BLaER1 treated with 17β-estradiol and CSF1 and Interleukin-3, amounts not matched to agents 10 nM and 100 nM (cell line): ENCODE measurements around the gene POLD2.

Experiments used
- H3K27ac ChIP-seq, 11 experiments: shearing (Covaris generic); formaldehyde crosslinking; 2 replicates each; pipeline ENCODE4 v1.8.1; 2022
- H3K27me3 ChIP-seq, 11 experiments: shearing (Covaris generic); formaldehyde crosslinking; 2 replicates each; pipeline ENCODE4 v1.8.1; 2022
- H3K36me3 ChIP-seq, 11 experiments: shearing (Covaris generic); formaldehyde crosslinking; 2 replicates each; pipeline ENCODE4 v1.8.1; 2022
- H3K4me1 ChIP-seq, 10 experiments: shearing (Covaris generic); formaldehyde crosslinking; 2 replicates each; pipeline ENCODE4 v1.8.1; 2022
- H3K4me2 ChIP-seq, 11 experiments: shearing (Covaris generic); formaldehyde crosslinking; 2 replicates each; pipeline ENCODE4 v1.8.1; 2022
- H3K4me3 ChIP-seq, 10 experiments: shearing (Covaris generic); formaldehyde crosslinking; 2 replicates each; pipeline ENCODE4 v1.8.1; 2022
- H3K9ac ChIP-seq, 11 experiments: shearing (Covaris generic); formaldehyde crosslinking; 2 replicates each; pipeline ENCODE4 v1.8.1; 2022
- H3K9me3 ChIP-seq, 11 experiments: shearing (Covaris generic); formaldehyde crosslinking; replicated peaks in 1 of 11; 2 replicates each; pipeline ENCODE4 v1.8.1; 2022
- H4K20me1 ChIP-seq, 11 experiments: shearing (Covaris generic); formaldehyde crosslinking; 2 replicates each; pipeline ENCODE4 v1.8.1; 2022
- Cebpa-rat ChIP-seq, 11 experiments: shearing (Covaris generic); IDR thresholded peaks; 2 replicates each; pipeline ENCODE4 v1.8.1; 2022

POLD2 gene

DNA sequence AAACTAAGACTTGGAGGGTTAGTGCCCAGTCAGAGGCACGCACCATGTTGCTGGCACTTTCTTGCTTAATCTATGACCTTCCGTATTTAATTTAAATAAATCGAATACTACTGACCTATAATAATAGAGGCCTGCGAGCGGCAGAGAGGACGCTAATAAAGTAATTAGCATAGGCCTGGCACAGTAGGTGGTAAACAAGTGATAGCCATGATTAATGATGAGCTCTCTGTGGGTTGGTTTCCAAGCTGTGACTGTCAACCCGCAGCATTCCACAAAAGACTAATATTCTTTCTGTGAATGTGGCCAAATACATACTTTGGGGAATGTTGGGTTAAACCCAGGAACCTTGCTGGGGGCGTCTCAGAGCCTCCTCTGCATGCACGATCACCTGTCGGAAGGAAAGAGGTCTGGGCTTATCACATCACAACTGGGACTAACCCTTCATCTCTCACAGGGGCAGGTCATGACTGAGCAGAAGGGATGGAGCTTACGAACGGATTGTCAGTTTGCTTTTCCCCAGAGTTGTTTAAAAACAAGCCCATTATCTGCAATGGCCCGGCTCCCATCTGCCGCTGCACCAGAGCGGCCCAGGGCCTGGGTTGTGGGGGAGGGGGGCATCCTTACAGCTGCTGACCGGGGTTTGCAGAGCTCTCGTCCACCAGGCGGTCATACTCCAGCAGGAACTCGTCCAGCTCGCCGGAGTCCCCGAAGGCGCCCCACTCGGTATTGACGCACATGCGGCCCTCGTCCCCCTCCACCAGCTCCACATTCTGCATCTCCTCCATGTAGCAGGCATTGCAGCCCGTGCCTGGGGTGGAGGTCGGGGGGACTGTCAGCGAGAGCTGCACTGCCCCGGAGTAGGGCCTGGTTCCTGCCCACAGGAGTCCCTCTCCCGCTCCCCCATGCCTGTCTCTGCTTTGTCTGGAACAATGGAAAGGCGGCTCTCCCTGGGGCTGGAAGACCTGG, 24.0 kb upstream of the POLD2 start:
- Histone ChIP-seq H3K36me3 (no peaks in the 10 kb centered on the region), H3K9ac (no peak overlapping the region)
- TF ChIP-seq Cebpa-rat (IDR thresholded peaks at IDR 0.05), result no peak

DNA sequence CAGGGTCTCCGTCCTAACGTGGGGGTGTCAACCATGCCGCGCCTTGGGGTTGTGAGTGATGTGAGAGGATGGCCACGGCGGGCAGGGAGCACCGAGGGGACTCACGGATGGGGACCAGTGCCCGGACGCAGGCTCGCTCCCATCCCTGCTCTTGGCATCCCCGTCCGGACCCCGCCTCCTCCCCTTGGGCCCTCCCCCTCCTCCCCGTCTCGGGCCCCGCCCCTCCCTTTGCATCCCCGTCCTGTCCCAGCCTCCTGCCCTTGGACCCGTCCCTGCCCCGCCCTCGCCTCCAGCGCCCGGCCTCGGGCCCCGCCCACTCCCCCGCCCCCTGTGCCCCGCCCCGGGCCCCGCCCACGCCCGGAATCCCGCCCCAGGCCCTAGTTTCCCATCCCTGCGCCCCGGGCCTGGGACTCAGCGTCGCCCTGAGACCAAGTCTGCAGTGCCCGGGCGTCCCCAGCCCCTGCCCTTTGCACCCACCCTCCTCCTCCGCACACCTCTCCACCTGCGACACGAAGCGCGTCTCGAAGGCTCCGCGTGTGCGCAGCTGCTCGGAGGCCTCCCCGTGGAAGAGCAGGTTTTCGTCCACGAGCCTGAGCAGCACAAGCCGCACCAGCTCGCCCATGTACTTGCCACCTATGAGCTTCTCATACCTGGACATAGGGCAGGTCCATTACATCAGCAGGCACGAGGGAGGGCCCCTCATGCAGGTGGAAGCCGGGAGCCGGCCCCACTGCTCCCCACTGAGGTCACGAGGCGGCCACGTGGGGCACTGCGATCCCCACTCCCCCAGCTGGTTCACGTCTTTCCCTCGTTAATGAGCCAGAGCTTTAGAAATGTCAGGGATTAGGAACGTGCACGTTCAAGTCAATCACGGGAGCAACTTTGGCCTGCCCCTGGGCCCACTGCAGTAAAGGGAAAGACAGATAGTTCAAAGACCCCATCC, 22.9 kb upstream of the POLD2 start:
- Histone ChIP-seq H3K27me3 (peaks cover 0 to 8% (median 0%) of the 10 kb centered on the region in 11 experiments; a peak in 4 of 22 replicates), H3K9me3 (no peaks in the 10 kb centered on the region), H3K36me3 (no peaks in the 10 kb centered on the region), H3K27ac (no peak overlapping the region), H3K9ac (peak overlapping the region in 9 of 11 experiments; percentile 14 to 61 (median 48); a peak in 11 of 22 replicates), H3K4me1 (peaks cover 6 to 32% (median 16%) of the 10 kb centered on the region in 10 experiments; a peak in 19 of 20 replicates), H4K20me1 (no peaks in the 10 kb centered on the region; a peak in 1 of 22 replicates), H3K4me3 (peak overlapping the region; percentile 35 to 68 (median 54); a peak in 19 of 20 replicates), H3K4me2 (peak overlapping the region; percentile 83 to 97 (median 89))
- no peak for TF ChIP-seq Cebpa-rat (IDR thresholded peaks at IDR 0.05)

More for the DNA sequence above, 24.0 kb upstream of the POLD2 start:
- H4K20me1 ChIP-seq, result no peaks in the 10 kb centered on the region; a peak in 1 of 22 replicates
- peaks cover 6 to 23% (median 11%) of the 10 kb centered on the region in 10 experiments; a peak in 19 of 20 replicates for H3K4me1 ChIP-seq
- H3K4me3 ChIP-seq, result no peak overlapping the region
- no peak overlapping the region for H3K27ac ChIP-seq
- H3K27me3 ChIP-seq, result peaks cover 0 to 8% (median 0%) of the 10 kb centered on the region in 11 experiments; a peak in 4 of 22 replicates
- H3K4me2 ChIP-seq, result no peak overlapping the region
- H3K9me3 ChIP-seq, result no peaks in the 10 kb centered on the region

DNA sequence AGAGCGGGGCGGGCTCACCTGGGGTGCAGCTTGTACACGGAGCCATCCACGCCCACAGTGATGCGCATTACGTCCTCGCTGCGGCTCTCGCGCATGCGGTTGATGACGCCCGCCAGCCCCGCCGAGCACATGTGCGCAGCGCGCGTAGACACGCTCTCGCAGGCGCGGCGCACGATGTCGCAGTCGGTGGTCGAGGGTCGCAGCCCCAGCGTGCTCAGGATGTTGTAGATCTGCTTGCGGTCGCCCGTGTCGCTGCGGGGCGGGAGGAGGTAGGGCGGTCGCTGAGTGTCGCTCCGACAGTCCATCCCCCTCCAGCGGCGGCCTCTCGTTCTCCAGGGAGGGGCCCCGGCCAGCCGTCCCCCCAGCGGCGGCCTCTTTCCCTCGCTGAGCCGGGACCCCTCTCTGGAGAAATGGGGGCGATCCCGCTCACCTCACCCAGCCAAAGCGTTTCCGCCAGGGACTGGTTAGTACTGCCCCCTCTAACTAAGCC, 22.2 kb upstream of the POLD2 start:
- H3K36me3 ChIP-seq, result no peaks in the 10 kb centered on the region
- H4K20me1 ChIP-seq, result no peaks in the 10 kb centered on the region; a peak in 1 of 22 replicates
- peak overlapping the region; percentile 35 to 68 (median 54); a peak in 19 of 20 replicates for H3K4me3 ChIP-seq
- peak overlapping the region; percentile 83 to 97 (median 89) for H3K4me2 ChIP-seq
- no peak overlapping the region for H3K27ac ChIP-seq
- peaks cover 6 to 32% (median 20%) of the 10 kb centered on the region in 10 experiments; a peak in 19 of 20 replicates for H3K4me1 ChIP-seq
- H3K27me3 ChIP-seq, result peaks cover 0 to 8% (median 0%) of the 10 kb centered on the region in 11 experiments; a peak in 4 of 22 replicates
- no peak for TF ChIP-seq Cebpa-rat (IDR thresholded peaks at IDR 0.05)
- H3K9ac ChIP-seq, result peak overlapping the region in 9 of 11 experiments; percentile 14 to 61 (median 48); a peak in 11 of 22 replicates
- H3K9me3 ChIP-seq, result no peaks in the 10 kb centered on the region

DNA sequence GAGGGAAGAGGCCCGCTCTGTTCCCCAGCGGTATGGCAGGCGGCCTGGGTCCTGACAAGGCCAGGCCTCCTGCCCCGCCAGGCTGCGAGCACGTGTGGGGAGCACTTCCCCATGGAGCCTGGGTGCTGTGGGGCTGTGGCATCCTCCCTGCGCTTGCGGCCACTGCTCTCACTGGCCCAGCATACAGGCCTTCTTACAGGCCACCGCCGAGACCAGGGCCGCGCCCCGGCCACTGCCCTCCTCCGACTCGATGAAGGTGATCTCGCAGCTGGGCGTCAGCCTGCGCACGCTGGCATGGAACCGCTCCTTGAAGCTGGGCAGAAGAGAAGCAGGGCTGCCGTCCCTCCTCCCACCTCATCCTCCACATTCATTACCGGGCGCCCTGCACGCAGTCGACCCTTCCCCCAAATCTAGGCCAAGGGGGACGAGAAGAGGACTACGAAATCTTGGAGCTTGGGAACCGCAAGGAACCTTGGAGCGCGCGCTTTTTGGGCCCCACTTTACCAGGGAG, 21.7 kb upstream of the POLD2 start:
- Histone ChIP-seq H3K9ac (peak overlapping the region in 2 of 11 experiments; percentile 33 to 38; a peak in 1 of 22 replicates), H4K20me1 (no peaks in the 10 kb centered on the region; a peak in 1 of 22 replicates), H3K27me3 (peaks cover 0 to 8% (median 0%) of the 10 kb centered on the region in 11 experiments; a peak in 4 of 22 replicates), H3K4me2 (peak overlapping the region; percentile 83 to 97 (median 89); a peak in 20 of 22 replicates), H3K4me1 (peaks cover 6 to 28% (median 20%) of the 10 kb centered on the region in 10 experiments; a peak in 19 of 20 replicates), H3K36me3 (no peaks in the 10 kb centered on the region), H3K4me3 (peak overlapping the region in 5 of 10 experiments; percentile 49 to 68 (median 54); a peak in 5 of 20 replicates), H3K27ac (no peak overlapping the region), H3K9me3 (no peaks in the 10 kb centered on the region)
- TF ChIP-seq Cebpa-rat (IDR thresholded peaks at IDR 0.05), result no peak

DNA sequence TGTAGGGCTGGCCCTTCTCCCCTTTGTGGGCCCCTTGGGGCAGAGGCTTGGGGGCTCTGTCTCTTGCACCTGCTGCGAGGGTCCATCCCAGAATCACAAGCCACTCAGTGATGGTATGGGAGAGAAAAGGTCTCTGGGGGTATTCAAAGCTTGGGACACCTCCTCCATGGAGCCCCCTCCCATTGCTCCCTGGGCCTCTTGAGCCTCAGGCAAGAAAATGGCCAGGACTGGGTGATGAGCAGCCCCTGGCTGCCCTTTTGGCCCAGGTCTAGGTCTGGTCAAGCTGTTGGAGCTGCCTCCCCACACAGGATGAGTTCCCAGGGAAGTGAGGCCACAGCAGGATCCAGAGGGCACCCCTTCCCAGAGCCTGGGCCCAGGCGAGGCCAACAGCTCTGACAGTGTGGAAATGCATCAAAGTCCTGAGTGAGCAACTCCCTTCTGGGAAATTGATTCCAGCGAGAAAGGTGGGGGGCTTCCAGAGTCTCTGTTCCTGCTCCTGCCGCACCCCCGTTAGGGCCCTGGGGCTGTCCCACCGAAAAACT, 21.1 kb upstream of the POLD2 start:
- H3K36me3 ChIP-seq, result no peaks in the 10 kb centered on the region
- peaks cover 6 to 28% (median 20%) of the 10 kb centered on the region in 10 experiments; a peak in 19 of 20 replicates for H3K4me1 ChIP-seq
- H3K9ac ChIP-seq, result no peak overlapping the region
- H3K4me2 ChIP-seq, result peak overlapping the region in 2 of 11 experiments; percentile 84 to 89; a peak in 5 of 22 replicates
- TF ChIP-seq Cebpa-rat (IDR thresholded peaks at IDR 0.05), result no peak
- peaks cover 0 to 8% (median 0%) of the 10 kb centered on the region in 11 experiments; a peak in 4 of 22 replicates for H3K27me3 ChIP-seq
- H3K4me3 ChIP-seq, result no peak overlapping the region
- H3K27ac ChIP-seq, result no peak overlapping the region
- no peaks in the 10 kb centered on the region; a peak in 1 of 22 replicates for H4K20me1 ChIP-seq
- no peaks in the 10 kb centered on the region for H3K9me3 ChIP-seq

DNA sequence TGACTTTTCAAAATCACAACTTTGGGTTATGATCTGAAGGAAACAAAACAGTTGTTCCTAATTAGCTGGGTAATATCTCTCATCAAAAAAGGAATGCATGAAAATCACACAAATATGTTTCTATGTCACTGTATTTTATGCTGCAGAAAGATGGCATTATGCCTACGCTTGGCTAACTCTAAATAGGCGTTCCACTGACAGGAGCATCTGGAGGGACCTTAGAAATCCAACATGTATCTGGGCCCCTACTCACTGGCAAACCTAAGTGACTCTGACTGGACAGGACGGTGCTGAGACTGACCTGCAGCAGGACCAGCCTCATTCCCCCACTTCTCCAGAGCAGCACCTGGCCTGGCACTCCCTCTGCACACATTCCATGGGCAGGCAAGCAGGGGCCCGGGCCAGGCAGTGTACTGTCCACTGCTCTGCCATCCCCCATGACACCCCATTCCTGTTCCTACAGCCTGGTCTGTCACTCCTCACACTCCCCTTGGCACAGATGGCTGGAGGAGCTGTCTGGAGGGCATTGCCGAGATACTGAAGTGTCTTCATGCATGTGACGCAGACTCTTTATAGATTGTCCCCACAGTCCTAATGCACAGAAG, 20.4 kb upstream of the POLD2 start:
- no peak for TF ChIP-seq Cebpa-rat (IDR thresholded peaks at IDR 0.05)

DNA sequence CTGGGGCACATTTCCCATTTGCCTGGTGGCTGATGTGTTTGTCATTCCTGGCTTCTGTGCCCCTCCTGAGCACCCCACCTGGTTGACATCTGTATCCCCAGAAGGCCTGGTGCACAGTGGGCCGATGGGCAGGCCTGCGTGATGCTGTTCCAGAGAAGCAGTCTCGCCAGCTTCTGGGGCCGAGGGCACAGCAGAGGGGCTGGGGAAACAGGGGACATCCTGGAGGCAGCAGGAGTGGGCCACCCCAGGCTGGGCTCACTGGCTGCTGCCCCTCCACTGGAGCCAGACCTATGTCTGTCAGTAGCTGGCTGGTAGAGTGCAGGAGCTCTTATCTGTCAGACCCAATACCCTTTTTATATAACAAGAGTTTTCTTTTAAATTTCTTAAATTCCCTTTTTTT, 18.7 kb upstream of the POLD2 start:
- 0 out of 22 replicates have a peak overlapping the region, but pooled peaks of 2 of the 11 experiments have one; percentile 67 to 72 for H3K4me2 ChIP-seq
- H3K27ac ChIP-seq, result no peak overlapping the region
- H3K4me3 ChIP-seq, result no peak overlapping the region
- H3K36me3 ChIP-seq, result no peaks in the 10 kb centered on the region
- TF ChIP-seq Cebpa-rat (IDR thresholded peaks at IDR 0.05), result no peak
- H3K4me1 ChIP-seq, result peaks cover 6 to 28% (median 20%) of the 10 kb centered on the region in 10 experiments; a peak in 19 of 20 replicates
- no peaks in the 10 kb centered on the region; a peak in 1 of 22 replicates for H4K20me1 ChIP-seq
- peaks cover 0 to 8% (median 0%) of the 10 kb centered on the region in 11 experiments; a peak in 4 of 22 replicates for H3K27me3 ChIP-seq
- no peaks in the 10 kb centered on the region for H3K9me3 ChIP-seq
- no peak overlapping the region for H3K9ac ChIP-seq

More for the DNA sequence above, 20.4 kb upstream of the POLD2 start:
- H3K4me2 ChIP-seq, result no peak overlapping the region
- H3K36me3 ChIP-seq, result no peaks in the 10 kb centered on the region
- no peaks in the 10 kb centered on the region; a peak in 1 of 22 replicates for H4K20me1 ChIP-seq
- H3K4me1 ChIP-seq, result peaks cover 6 to 28% (median 20%) of the 10 kb centered on the region in 10 experiments; a peak in 19 of 20 replicates
- no peak overlapping the region for H3K4me3 ChIP-seq
- H3K27me3 ChIP-seq, result peaks cover 0 to 8% (median 0%) of the 10 kb centered on the region in 11 experiments; a peak in 4 of 22 replicates
- H3K9ac ChIP-seq, result no peak overlapping the region
- no peak overlapping the region for H3K27ac ChIP-seq
- H3K9me3 ChIP-seq, result no peaks in the 10 kb centered on the region
